Mucosa of stomach (tissue), 1 donor: ENCODE data around the gene RTL10.

Source experiments
- H3K27me3 ChIP-seq: one replicate; pipeline ENCODE4 v1.7.0; 2013; ENCODE audit warnings: mild to moderate bottlenecking, low read length; ENCODE audit not compliant: control insufficient read depth, insufficient read depth
- H3K36me3 ChIP-seq: one replicate; pipeline ENCODE4 v1.7.0; 2013; ENCODE audit warnings: low read length; ENCODE audit not compliant: control insufficient read depth, insufficient read depth
- H3K4me1 ChIP-seq: one replicate; pipeline ENCODE4 v1.7.0; 2013; ENCODE audit warnings: mild to moderate bottlenecking, low read length; ENCODE audit not compliant: control insufficient read depth, insufficient read depth
- H3K4me3 ChIP-seq: one replicate; pipeline ENCODE4 v1.7.0; 2013; ENCODE audit warnings: low read length
- H3K9ac ChIP-seq: one replicate; pipeline ENCODE4 v1.7.0; 2013; ENCODE audit warnings: mild to moderate bottlenecking, low read length, moderate library complexity
- H3K9me3 ChIP-seq: one replicate; pipeline ENCODE4 v1.7.0; 2013; ENCODE audit warnings: mild to moderate bottlenecking, low read length, moderate library complexity; ENCODE audit not compliant: control insufficient read depth
- donor health status: Pancreatic carcinoma.

Gene RTL10

DNA sequence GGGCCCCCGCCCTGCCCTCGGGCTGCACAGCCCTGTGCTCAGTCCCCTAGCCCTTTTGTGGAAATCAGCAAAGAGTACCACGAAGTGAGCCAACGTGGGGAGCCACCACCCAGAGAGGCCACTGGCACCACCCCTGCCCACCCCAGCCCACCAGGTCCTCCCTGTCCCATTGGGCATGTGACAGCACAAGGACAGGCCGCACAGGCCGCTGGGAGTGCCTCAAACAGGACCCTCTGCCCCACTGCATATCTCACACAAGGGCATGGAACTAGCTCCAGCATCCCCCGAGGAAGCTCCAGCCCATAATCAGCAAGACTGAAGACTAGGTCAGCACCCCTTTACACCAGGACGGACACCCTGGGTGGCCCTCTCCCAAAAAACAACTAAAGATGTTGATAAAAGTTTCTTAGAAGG is 29.7 kb downstream of the RTL10 start:
- no peaks in the 10 kb centered on the region for H3K9me3 ChIP-seq
- no peaks in the 10 kb centered on the region for H3K36me3 ChIP-seq
- no peak overlapping the region for H3K4me3 ChIP-seq
- H3K4me1 ChIP-seq: no peaks in the 10 kb centered on the region
- H3K9ac ChIP-seq: no peak overlapping the region
- no peaks in the 10 kb centered on the region for H3K27me3 ChIP-seq

- H3K27me3 ChIP-seq: no peaks in the 10 kb centered on the region
- no peak overlapping the region for H3K9ac ChIP-seq
- no peaks in the 10 kb centered on the region for H3K4me1 ChIP-seq
- H3K36me3 ChIP-seq: no peaks in the 10 kb centered on the region
- H3K4me3 ChIP-seq: no peak overlapping the region
- no peaks in the 10 kb centered on the region for H3K9me3 ChIP-seq
Observed at GRCh38 chr22:19824212-19824925, 30.3 kb downstream of the RTL10 start.

DNA sequence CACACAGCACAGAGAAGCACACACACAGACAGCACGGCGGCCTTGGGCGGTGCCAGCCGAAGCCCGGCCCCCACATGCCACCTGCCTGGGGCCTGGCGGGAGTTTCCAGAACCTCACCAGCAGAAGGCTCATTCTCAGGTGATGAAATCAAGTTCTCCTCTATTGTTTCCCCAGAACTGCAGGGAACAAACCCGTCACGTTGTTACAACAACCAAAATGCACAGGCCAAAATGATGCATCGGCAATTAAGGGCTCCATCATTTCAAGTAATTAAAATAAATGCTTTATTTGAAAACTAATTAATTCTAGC is 30.8 kb downstream of the RTL10 start:
- no peaks in the 10 kb centered on the region for H3K4me1 ChIP-seq

DNA sequence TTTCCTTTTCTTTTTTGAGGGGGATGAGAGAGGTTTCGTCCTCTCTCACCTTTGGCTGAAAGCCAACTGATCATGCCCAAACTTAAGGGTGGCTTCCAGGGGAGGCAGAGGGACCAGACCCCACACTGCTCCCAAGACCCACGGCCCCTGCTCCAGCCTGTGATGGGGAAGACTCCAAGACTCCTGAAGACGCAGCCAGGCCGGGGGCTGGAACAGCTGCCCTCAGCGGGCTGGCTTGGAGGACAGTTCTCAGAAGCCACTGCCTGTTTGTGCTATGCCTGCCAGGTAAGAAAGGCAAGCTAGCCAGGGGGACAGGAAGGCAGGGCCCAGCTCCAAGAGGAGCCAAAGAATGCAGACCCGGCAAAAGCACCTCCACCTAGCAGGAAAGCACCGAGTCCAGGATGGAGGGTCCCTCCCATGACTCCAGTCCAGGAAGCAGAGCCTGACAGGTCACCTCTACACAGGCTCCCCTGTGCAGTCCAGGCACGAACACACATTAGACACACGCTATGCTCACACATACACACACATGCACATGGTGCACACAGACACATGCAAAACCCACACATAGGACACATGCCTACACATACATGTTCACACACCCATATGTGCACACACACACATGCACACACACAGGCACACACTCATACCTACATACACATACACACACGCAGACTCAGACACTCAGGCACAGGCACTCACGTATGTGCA is 31.3 kb downstream of the RTL10 start:
- Histone ChIP-seq H3K4me3 (no peak overlapping the region), H3K9ac (no peak overlapping the region), H3K27me3 (no peaks in the 10 kb centered on the region), H3K9me3 (no peaks in the 10 kb centered on the region), H3K36me3 (no peaks in the 10 kb centered on the region), H3K4me1 (no peaks in the 10 kb centered on the region)

More for the DNA sequence above, 30.8 kb downstream of the RTL10 start:
- no peaks in the 10 kb centered on the region for H3K36me3 ChIP-seq
- H3K9me3 ChIP-seq: no peaks in the 10 kb centered on the region
- H3K9ac ChIP-seq: no peak overlapping the region
- H3K27me3 ChIP-seq: no peaks in the 10 kb centered on the region
- no peak overlapping the region for H3K4me3 ChIP-seq

DNA sequence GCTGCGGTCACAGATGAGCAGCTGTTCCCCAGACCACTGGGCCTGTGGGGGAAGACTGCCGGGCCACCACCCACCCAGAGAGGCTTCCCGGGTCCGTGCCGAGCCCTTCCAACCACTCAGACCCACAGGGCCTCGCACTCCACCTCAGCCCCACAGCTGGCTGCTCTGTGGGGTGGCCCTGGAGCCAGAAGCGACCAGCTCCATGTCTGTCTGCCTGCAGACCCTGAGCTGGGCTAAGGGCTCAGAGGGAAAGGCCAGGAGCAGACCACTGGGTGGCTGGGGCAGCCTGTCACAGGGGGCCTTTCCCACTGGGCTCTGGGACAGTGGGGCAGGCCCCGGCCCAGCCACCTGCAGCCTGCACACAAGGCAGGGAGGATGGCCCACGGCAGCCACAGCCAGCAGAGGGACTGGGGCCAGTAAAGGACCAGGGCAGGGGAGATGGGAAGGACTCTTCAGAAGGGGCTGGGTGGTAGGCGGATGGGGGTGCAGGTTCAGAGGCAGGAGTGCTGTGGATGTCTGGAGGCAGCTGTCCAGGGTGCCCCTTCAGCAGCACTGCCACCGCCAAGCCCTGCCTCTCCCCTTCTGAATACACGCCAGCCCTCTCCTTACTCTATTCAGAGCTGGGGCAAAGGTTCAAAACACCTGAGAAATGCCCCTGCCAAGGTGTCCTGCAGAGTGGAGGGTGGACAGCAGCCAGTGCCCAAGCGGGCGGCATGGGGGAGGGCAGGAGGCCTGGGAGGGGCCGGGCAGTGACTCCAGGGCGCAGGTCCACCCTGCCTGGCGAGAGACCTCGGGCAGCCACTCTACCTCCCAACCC is 32.2 kb downstream of the RTL10 start:
- Histone ChIP-seq H3K9ac (no peak overlapping the region), H3K27me3 (no peaks in the 10 kb centered on the region), H3K9me3 (no peaks in the 10 kb centered on the region), H3K4me3 (no peak overlapping the region), H3K4me1 (no peaks in the 10 kb centered on the region), H3K36me3 (no peaks in the 10 kb centered on the region)

DNA sequence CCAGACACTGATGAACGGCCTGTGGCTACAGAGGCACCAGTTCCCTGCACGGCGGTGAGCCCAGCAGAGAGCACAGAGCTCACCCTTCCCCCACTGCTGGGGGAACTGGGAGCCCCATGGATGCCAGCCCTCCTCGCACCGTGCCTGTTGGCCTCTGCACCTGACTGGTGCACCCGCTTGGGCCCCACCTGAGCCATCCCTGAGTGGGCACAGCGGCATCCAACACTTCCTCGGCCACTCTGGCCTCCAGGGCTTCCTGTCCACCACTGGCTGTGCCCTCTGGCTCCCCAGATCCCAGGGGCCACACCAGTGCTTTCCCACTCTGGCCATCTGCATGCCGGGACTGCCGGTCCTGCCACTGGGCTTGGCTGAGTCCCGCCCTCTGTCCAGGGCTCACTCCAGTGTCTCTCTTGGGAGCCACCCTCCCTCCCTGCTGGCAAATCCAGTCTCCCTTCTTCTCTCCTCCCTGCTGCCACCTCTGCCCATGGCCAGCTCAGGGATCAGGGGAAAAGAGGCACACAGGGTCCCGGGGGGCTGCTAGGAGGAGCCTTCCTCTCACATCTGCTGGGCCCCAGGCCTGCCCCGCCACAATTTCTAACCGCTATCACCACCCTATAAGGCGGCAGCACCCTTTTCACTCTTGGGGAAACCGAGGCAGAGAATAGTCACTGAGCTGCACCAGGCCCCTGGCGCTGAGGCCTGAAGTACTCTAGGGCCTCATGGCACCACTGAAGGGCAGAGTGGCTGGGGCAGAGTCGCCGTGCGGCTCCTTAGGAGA is 33.0 kb downstream of the RTL10 start:
- no peak overlapping the region for H3K9ac ChIP-seq
- no peaks in the 10 kb centered on the region for H3K36me3 ChIP-seq
- no peak overlapping the region for H3K4me3 ChIP-seq
- no peaks in the 10 kb centered on the region for H3K27me3 ChIP-seq
- no peaks in the 10 kb centered on the region for H3K4me1 ChIP-seq
- no peaks in the 10 kb centered on the region for H3K9me3 ChIP-seq

GRCh38 chr22:19820880-19821522 is 33.7 kb downstream of the RTL10 start:
- no peaks in the 10 kb centered on the region for H3K27me3 ChIP-seq
- H3K9ac ChIP-seq: no peak overlapping the region
- H3K36me3 ChIP-seq: no peaks in the 10 kb centered on the region
- no peaks in the 10 kb centered on the region for H3K4me1 ChIP-seq
- H3K9me3 ChIP-seq: no peaks in the 10 kb centered on the region
- no peak overlapping the region for H3K4me3 ChIP-seq

DNA sequence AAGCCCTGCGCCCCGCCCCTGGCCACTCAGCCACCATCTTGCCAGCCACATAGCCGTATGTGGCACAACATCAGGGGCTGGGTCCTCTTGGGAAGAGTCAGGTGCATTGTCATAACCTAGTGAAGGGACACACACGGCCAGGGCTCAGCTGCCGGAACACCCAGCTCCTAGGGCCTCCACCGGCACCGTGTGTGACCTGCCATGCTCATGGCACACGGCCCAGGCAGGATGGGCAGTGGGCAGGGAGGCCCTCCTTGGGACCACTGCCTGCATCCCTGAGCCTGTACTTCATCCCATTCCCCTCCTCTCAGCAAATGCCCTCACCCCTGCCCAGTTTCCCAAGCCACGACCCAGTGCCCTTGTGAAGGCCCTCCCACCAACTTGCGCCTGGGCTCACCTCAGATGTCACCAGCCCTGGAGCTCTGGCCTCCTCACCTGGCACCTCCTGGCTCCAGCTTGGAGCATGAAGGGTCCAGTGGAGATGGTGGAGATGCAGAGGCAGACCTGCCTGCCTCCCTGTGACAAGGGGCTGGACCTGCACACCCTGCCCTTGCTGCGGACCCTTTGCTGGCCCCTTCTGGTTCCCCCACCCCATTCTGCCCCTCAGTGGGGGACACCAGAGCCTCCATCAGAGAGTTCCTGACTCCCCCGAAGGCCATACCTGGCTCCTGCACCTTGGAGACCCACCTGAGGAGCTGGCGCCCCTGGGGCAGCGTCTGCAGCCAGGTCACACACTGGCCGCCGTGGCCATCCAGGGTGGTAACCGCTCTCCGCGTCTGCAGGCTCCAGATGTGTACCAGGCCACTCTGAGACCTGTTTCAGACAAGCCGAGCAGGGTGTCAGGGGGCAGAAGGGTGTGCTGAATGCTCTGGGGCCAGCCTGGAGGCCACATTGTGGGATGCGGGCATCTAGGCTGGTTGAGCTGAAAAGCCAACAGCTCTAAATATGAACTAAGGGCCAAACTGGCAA is 34.5 kb downstream of the RTL10 start:
- Histone ChIP-seq H3K27me3 (no peaks in the 10 kb centered on the region), H3K9ac (no peak overlapping the region), H3K4me1 (no peaks in the 10 kb centered on the region), H3K4me3 (no peak overlapping the region), H3K9me3 (no peaks in the 10 kb centered on the region), H3K36me3 (no peaks in the 10 kb centered on the region)

- Histone ChIP-seq H3K9me3 (no peaks in the 10 kb centered on the region), H3K27me3 (no peaks in the 10 kb centered on the region), H3K9ac (no peak overlapping the region), H3K4me3 (no peak overlapping the region), H3K4me1 (no peaks in the 10 kb centered on the region), H3K36me3 (no peaks in the 10 kb centered on the region)
Observed at GRCh38 chr22:19819208-19819910, 35.3 kb downstream of the RTL10 start.

DNA sequence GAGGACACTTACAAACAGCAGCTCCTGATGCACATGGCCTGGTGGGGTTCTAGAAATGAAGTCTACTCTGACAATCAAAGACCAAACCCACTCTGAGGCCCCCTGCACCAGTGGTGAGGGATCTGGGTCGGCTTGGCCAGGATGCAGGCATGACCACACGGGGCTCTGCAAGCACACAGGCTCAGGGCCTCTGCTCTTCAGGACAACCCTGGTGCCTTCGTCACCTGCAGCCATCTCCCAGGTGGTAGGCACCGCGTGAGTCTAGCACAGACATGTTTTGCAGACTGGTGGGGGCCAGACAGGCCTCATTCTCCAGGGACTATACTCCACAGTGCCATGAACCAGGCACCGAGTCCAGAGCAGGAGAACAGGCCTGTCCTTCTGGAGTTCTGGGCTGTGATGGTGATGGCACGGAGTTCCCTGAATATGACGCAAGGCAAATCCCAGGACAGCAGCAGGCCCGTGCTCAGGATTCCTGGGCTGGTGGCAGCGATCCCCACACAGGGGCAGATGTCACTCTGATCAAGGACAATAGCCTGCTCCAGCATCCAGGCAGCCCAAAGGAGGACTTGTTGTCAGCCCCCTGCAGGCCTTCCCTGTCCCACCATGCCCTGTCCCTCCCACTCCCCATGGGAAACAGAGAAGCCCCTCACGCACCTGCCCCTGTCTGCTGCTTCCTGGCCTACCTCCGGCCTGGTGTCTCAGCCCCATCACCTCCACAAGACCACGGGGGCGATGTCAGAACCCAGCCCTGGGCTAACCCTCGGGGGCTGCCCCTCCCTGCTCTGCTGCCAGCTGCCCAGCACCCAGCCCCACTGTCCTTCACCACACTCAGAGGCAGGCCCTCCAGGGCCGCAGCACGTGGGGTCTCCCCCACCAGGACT is 36.1 kb downstream of the RTL10 start:
- Histone ChIP-seq H3K27me3 (no peaks in the 10 kb centered on the region), H3K4me3 (no peak overlapping the region), H3K9ac (no peak overlapping the region), H3K9me3 (no peaks in the 10 kb centered on the region), H3K4me1 (no peaks in the 10 kb centered on the region), H3K36me3 (no peaks in the 10 kb centered on the region)
